Measurements from ENCODE around the gene OBSCN.

Gene OBSCN

GRCh38 chr1:228337711-228338520 is 130.1 kb downstream of the OBSCN start:
- in situ Hi-C loops (cut with MboI; ENCODE audit: low sequenced_read_pairs, unreplicated experiment) = no loop called here
- no peak for DNase-seq (ENCODE audit: low spot score)

GRCh38 chr1:228338521-228339051 is 130.7 kb downstream of the OBSCN start:
- TF ChIP-seq CTCF (IDR thresholded peaks at IDR 0.05; ENCODE audit: borderline replicate concordance, control extremely low read depth, extremely low read depth, insufficient read depth, missing control alignments) = no peak
- in situ Hi-C loops (cut with MboI; ENCODE audit: low sequenced_read_pairs, unreplicated experiment) = no loop called here
- no peak for DNase-seq (ENCODE audit: low spot score)

More at GRCh38 chr1:228337711-228338520, 130.1 kb downstream of the OBSCN start:
- no peak for TF ChIP-seq CTCF (IDR thresholded peaks at IDR 0.05; ENCODE audit: borderline replicate concordance, control extremely low read depth, extremely low read depth, insufficient read depth, missing control alignments)

- no peak for DNase-seq (ENCODE audit: low spot score)
- in situ Hi-C loops (cut with MboI; ENCODE audit: low sequenced_read_pairs, unreplicated experiment) = no loop called here
- no peak for TF ChIP-seq CTCF (IDR thresholded peaks at IDR 0.05; ENCODE audit: borderline replicate concordance, control extremely low read depth, extremely low read depth, insufficient read depth, missing control alignments)
Measured at GRCh38 chr1:228339059-228339704, 131.3 kb downstream of the OBSCN start.

- in situ Hi-C loops (cut with MboI; ENCODE audit: low sequenced_read_pairs, unreplicated experiment) = no loop called here
- no peak for TF ChIP-seq CTCF (IDR thresholded peaks at IDR 0.05; ENCODE audit: borderline replicate concordance, control extremely low read depth, extremely low read depth, insufficient read depth, missing control alignments)
- no peak for DNase-seq (ENCODE audit: low spot score)
Measured at GRCh38 chr1:228339766-228340685, 132.2 kb downstream of the OBSCN start.

GRCh38 chr1:228340686-228341449 is 133.0 kb downstream of the OBSCN start:
- in situ Hi-C loops (cut with MboI; ENCODE audit: low sequenced_read_pairs, unreplicated experiment) = no loop called here
- peak; percentile 3 for TF ChIP-seq CTCF (IDR thresholded peaks at IDR 0.05; ENCODE audit: borderline replicate concordance, control extremely low read depth, extremely low read depth, insufficient read depth, missing control alignments)
- DNase-seq (ENCODE audit: low spot score) = no peak
